Measurements from ENCODE around the gene GNG7.
"Not testable (repeated sequence)": the region's sequence is repeated elsewhere in the genome, so short reads cannot be mapped to it uniquely, and the experiment has no call there.

GNG7 gene

GRCh38 chr19:2497186-2497585 lies 205.3 kb downstream of the GNG7 start:
- no peak for TF ChIP-seq CTCF (IDR thresholded peaks at IDR 0.05)
- no peak for DNase-seq (ENCODE audit: low spot score)
- Histone ChIP-seq H3K27ac (no peak overlapping the region), H3K4me3 (no peak overlapping the region)

- TF ChIP-seq CTCF (IDR thresholded peaks at IDR 0.05): no peak
- H3K27ac ChIP-seq: peak overlapping the region; percentile 68 to 96
- no peak for DNase-seq (ENCODE audit: low spot score)
- H3K4me3 ChIP-seq: peak overlapping the region; percentile 81
These were observed 206.7 kb downstream of the GNG7 start for GRCh38 chr19:2495651-2496316.

- peak; percentile 90 for DNase-seq (ENCODE audit: low spot score)
- no peak for TF ChIP-seq CTCF (IDR thresholded peaks at IDR 0.05)
- peak overlapping the region; percentile 68 to 96 for H3K27ac ChIP-seq
- peak overlapping the region; percentile 81 for H3K4me3 ChIP-seq
These were observed 207.3 kb downstream of the GNG7 start for GRCh38 chr19:2495130-2495641.

GRCh38 chr19:2494447-2495129 lies 207.9 kb downstream of the GNG7 start:
- Histone ChIP-seq H3K4me3 (peak overlapping the region; percentile 81), H3K27ac (peak overlapping the region; percentile 68 to 96)
- no peak for TF ChIP-seq CTCF (IDR thresholded peaks at IDR 0.05)
- peak; percentile 95 for DNase-seq (ENCODE audit: low spot score)

- DNase-seq (ENCODE audit: low spot score): no peak
These were observed 208.4 kb downstream of the GNG7 start for GRCh38 chr19:2494084-2494446.

GRCh38 chr19:2493448-2493847 lies 209.0 kb downstream of the GNG7 start:
- not testable (repeated sequence) for H3K4me3 ChIP-seq; H3K27ac ChIP-seq; DNase-seq (ENCODE audit: low spot score)

More at GRCh38 chr19:2494084-2494446, 208.4 kb downstream of the GNG7 start:
- peak overlapping the region; percentile 68 to 96 for H3K27ac ChIP-seq
- no peak for TF ChIP-seq CTCF (IDR thresholded peaks at IDR 0.05)
- H3K4me3 ChIP-seq: peak overlapping the region; percentile 81

- Histone ChIP-seq H3K4me3 (no peak overlapping the region), H3K27ac (no peak overlapping the region)
- no peak for DNase-seq (ENCODE audit: low spot score)
- no peak for TF ChIP-seq CTCF (IDR thresholded peaks at IDR 0.05)
These were observed 209.6 kb downstream of the GNG7 start for GRCh38 chr19:2492870-2493269.

Data from coronary artery (tissue), 2 donors.